SKM-1 (cell line): Measurements from ENCODE around the gene COPS7A.

ENCODE experiments used
- DNase-seq: peaks from one replicate; lab custom pipeline; 2025; ENCODE audit not compliant: unreplicated experiment; lab: John Stamatoyannopoulos, UW

Gene COPS7A

GRCh38 chr12:6769666-6770065, 45.8 kb downstream of the COPS7A start:
- DNase-seq, result no peak

- no peak for DNase-seq
These were observed 46.2 kb downstream of the COPS7A start for GRCh38 chr12:6770094-6770493.

- DNase-seq, result no peak
These were observed 46.8 kb downstream of the COPS7A start for GRCh38 chr12:6770600-6770999.

- no peak for DNase-seq
These were observed 47.2 kb downstream of the COPS7A start for GRCh38 chr12:6771091-6771495.

- no peak for DNase-seq
These were observed 47.9 kb downstream of the COPS7A start for GRCh38 chr12:6771509-6772330.

- DNase-seq, result no peak
These were observed 48.5 kb downstream of the COPS7A start, which contains the start of gene LAG3 for GRCh38 chr12:6772331-6772695. Gene LAG3, plus strand, starts transcription at chr12:6772520. Its CDS starts 333 bp downstream, at chr12:6772853.

GRCh38 chr12:6772726-6773589, 49.1 kb downstream of the COPS7A start:
- no peak for DNase-seq

GRCh38 chr12:6773590-6774351, 49.9 kb downstream of the COPS7A start:
- no peak for DNase-seq

- no peak for DNase-seq
These were observed 50.7 kb downstream of the COPS7A start for GRCh38 chr12:6774499-6775062.

GRCh38 chr12:6775185-6776174, 51.6 kb downstream of the COPS7A start:
- DNase-seq, result no peak

GRCh38 chr12:6777386-6777785, 53.5 kb downstream of the COPS7A start:
- DNase-seq, result no peak

GRCh38 chr12:6778217-6778573, 54.3 kb downstream of the COPS7A start:
- no peak for DNase-seq

GRCh38 chr12:6778574-6779550, 55.0 kb downstream of the COPS7A start:
- peak; percentile 53 for DNase-seq

GRCh38 chr12:6779708-6780432, 56.0 kb downstream of the COPS7A start:
- DNase-seq, result no peak

- no peak for DNase-seq
These were observed 56.7 kb downstream of the COPS7A start for GRCh38 chr12:6780573-6780972.
